ENCODE measurements around the gene MAP1LC3B. TPM values are rescaled to one million over a fixed set of nuclear protein-coding genes. Genes with fewer than 3 reads are reported as not detected.

MAP1LC3B gene
- total RNA-seq, 2 experiments from 2014 or later = 55.3 to 58.1 TPM

DNA sequence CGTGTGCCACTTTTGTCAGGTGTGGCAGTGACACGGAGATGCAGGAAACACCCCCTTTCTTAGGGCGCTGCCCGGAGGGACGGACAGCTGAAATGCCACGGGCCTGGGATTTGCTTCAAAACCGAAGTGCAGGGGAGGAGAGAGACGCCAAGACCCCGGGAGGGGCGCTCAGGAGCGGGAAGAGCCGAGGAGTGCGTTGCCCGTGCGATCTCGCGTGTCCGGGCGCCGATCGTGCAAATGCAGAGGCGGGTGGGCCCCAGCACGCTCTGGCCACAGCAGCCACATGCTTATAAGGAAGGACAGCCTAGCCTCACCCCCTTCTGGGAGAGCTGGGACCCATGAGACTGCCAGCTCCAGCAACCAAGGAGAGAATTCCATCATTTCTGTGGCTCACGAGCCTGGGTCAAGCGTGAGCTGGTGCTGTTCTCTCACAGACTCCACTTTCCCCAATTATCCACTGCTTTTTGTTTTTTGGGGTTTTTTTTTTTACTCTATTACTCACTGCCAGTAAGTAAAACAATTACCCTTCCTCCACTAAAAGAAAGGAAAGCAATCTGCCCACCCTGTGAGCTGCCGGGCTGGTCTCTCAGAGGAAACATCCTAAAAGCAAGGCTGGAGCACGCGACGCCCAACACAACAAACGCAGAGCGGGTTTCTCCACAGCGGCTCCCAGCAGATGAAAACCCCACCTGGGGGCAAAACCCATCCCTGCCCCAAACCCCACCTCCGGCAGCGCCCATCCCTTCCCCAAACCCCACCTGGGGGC lies 47.8 kb upstream of the MAP1LC3B start:
- Mint-ChIP-seq H3K9me3 (no peaks in the 10 kb centered on the region), H3K27me3 (no peaks in the 10 kb centered on the region), H3K4me3 (peak overlapping the region; percentile 44), H3K4me1 (ENCODE audit: low read depth) (peaks cover 26% of the 10 kb centered on the region), H3K27ac (peak overlapping the region; percentile 67), H3K36me3 (ENCODE audit: low read depth) (peaks cover 55% of the 10 kb centered on the region)
- DNase-seq = no peak
- ChIA-PET CTCF (interaction anchor here (0.8 to 1.3 kb wide), 4 partner anchors 13 to 291 kb away, joined by 3 read pairs; partner anchors contain the start of gene FBXO31), POLR2A (interaction anchor here (0.6 kb wide), 1 partner anchor 42 kb away, joined by 3 read pairs; no protein-coding TSS in a partner anchor)
- TF ChIP-seq, protein P1, sequence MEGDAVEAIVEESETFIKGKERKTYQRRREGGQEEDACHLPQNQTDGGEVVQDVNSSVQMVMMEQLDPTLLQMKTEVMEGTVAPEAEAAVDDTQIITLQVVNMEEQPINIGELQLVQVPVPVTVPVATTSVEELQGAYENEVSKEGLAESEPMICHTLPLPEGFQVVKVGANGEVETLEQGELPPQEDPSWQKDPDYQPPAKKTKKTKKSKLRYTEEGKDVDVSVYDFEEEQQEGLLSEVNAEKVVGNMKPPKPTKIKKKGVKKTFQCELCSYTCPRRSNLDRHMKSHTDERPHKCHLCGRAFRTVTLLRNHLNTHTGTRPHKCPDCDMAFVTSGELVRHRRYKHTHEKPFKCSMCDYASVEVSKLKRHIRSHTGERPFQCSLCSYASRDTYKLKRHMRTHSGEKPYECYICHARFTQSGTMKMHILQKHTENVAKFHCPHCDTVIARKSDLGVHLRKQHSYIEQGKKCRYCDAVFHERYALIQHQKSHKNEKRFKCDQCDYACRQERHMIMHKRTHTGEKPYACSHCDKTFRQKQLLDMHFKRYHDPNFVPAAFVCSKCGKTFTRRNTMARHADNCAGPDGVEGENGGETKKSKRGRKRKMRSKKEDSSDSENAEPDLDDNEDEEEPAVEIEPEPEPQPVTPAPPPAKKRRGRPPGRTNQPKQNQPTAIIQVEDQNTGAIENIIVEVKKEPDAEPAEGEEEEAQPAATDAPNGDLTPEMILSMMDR (IDR thresholded peaks at IDR 0.05) = no peak
- ATAC-seq = no peak
- intact Hi-C loops (cut with micrococcal nuclease) = no loop called here

- ATAC-seq = peak; percentile 79
- Mint-ChIP-seq H3K9me3 (no peaks in the 10 kb centered on the region), H3K4me1 (ENCODE audit: low read depth) (peaks cover 26% of the 10 kb centered on the region), H3K36me3 (ENCODE audit: low read depth) (peaks cover 54% of the 10 kb centered on the region), H3K27ac (peak overlapping the region; percentile 95), H3K27me3 (no peaks in the 10 kb centered on the region), H3K4me3 (peak overlapping the region; percentile 53)
- TF ChIP-seq, protein P1 (IDR thresholded peaks at IDR 0.05) = no peak
- intact Hi-C loops (cut with micrococcal nuclease) = no loop called here
- ChIA-PET CTCF (interaction anchor here (0.9 to 1.3 kb wide), 3 partner anchors 13 to 291 kb away, joined by 3 read pairs; no protein-coding TSS in a partner anchor), POLR2A (no interaction called here)
- peak; percentile 79 for DNase-seq
Observed at GRCh38 chr16:87344931-87345631, 47.1 kb upstream of the MAP1LC3B start.

DNA sequence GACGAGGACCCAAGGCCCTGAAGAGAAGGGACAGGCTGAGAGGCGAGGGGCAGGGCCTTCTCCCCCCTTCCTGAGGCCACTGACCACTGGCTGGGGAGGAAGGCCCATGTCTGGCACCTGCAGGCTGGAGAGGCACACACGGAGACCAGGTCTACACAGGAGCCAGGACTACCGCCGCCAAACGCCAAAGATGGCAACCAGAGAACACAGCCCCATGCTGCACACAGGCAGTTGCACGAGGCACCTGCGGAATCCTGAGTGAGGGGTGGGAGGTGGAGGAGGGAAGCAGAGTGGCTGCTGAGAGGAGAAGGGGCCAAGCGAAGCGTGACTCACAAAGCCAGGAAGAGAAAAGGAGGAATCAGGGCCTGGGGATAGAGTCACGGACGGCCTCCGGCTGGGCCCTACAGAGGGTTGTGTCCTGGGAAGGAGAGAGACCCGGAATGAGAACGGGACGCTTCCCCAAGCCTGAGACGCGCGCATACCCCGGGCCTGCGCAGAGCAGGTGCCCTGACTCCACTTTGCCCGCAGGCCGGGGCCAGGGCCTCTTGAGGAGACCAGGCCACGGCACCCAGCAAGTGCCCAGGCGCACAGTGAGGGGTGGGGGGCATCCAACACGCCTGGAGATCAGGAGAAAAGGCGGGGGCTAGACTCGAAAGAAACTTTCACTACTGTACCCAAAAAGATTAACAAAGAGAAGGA lies 46.3 kb upstream of the MAP1LC3B start:
- DNase-seq (no peak), ATAC-seq (no peak)
- intact Hi-C loops (cut with micrococcal nuclease) = no loop called here
- ChIA-PET POLR2A (no interaction called here), CTCF (interaction anchor here (1.3 kb wide), 1 partner anchor 36 kb away, joined by 3 read pairs; no protein-coding TSS in a partner anchor)
- peak overlapping the region; percentile 95 for H3K27ac Mint-ChIP-seq
- no peaks in the 10 kb centered on the region for H3K9me3 Mint-ChIP-seq
- H3K36me3 Mint-ChIP-seq (ENCODE audit: low read depth) = peaks cover 49% of the 10 kb centered on the region
- H3K27me3 Mint-ChIP-seq = no peaks in the 10 kb centered on the region
- TF ChIP-seq, protein P1 (IDR thresholded peaks at IDR 0.05) = no peak
- peak overlapping the region; percentile 53 for H3K4me3 Mint-ChIP-seq
- H3K4me1 Mint-ChIP-seq (ENCODE audit: low read depth) = peaks cover 26% of the 10 kb centered on the region

- Mint-ChIP-seq H3K4me3 (no peak overlapping the region), H3K4me1 (ENCODE audit: low read depth) (peaks cover 25% of the 10 kb centered on the region), H3K27ac (no peak overlapping the region), H3K27me3 (no peaks in the 10 kb centered on the region), H3K36me3 (ENCODE audit: low read depth) (peaks cover 46% of the 10 kb centered on the region), H3K9me3 (no peaks in the 10 kb centered on the region)
- ATAC-seq (no peak), DNase-seq (no peak)
- ChIA-PET POLR2A (no interaction called here), CTCF (no interaction called here)
- intact Hi-C loops (cut with micrococcal nuclease) = no loop called here
- TF ChIP-seq, protein P1 (IDR thresholded peaks at IDR 0.05) = no peak
Observed at GRCh38 chr16:87346517-87347060, 45.5 kb upstream of the MAP1LC3B start.

All from activated CD8-positive, alpha-beta T cell treated with anti-CD3 and anti-CD28 coated beads for 36 hours (primary cell).